ENCODE measurements around the gene MMP12.

- TF ChIP-seq CTCF (IDR thresholded peaks at IDR 0.05) = no peak
- TF ChIP-seq POLR2A (IDR thresholded peaks at IDR 0.05) = no peak
Observed at GRCh38 chr11:102891736-102892135, 17.0 kb upstream of the MMP12 start.

Data from Peyer's patch (tissue), 4 donors.